Loucy (cell line): Measurements from ENCODE around the gene PCDHGA5.

ENCODE experiments used
- CTCF ChIP-seq: fragments of 200-600 bp; sonication (generic); conservative IDR thresholded peaks from 2 replicates; pipeline ENCODE4 v1.5.1; 2014; ENCODE audit warnings: mild to moderate bottlenecking, antibody characterized with exemption, low read length
- EZH2phosphoT487 ChIP-seq: fragments of 200-600 bp; IDR thresholded peaks from 2 replicates; pipeline ENCODE4 v1.6.1; 2018; ENCODE audit warnings: antibody characterized with exemption, mild to moderate bottlenecking, moderate library complexity, borderline replicate concordance

DNA sequence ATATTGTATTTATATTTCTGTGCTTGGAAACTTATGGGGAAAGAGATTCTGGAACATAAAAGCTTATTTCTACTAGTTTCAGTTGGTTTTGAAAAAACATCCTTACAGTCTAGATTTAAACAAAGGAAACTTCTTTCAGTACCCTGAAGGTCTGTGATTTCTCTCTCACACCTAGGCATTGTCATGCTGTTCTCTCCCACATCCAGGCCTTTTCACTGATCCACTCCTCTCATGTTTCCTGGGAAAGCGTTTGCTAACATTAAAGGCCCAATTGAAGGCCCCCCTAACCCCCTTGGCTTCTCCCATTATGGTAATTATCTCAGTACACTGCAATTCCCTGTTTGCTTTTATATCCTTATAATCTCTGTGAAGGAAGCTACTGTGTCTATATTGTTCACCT, 21.2 kb upstream of the PCDHGA5 start:
- TF ChIP-seq CTCF = no peak
- no peak for TF ChIP-seq EZH2phosphoT487
